Small intestine (tissue), 7 donors: ENCODE data around the gene CD164L2. TPM values are rescaled to one million over a fixed set of nuclear protein-coding genes. Genes with fewer than 3 reads are reported as not detected.

ENCODE experiments used
- DNase-seq, 2 donors: peaks; one replicate each; pipeline versions ENCODE4 v3.0.0 to v3.0.0-alpha.2; 2013
- FAIRE-seq: peaks from 2 replicates; lab custom pipeline; 2012; peaks lifted over from hg19 to GRCh38; lab: Jason Lieb, UNC
- H3K27ac ChIP-seq, 3 donors: one replicate each; pipeline ENCODE4 v1.5.1; 2013; ENCODE audit warnings: low read length in 2 of 3, mild to moderate bottlenecking in 2 of 3, control low read depth in 1 of 3, inconsistent platforms in 1 of 3, low read depth in 1 of 3, moderate library complexity in 1 of 3
- H3K27me3 ChIP-seq, 3 donors: one replicate each; pipeline ENCODE4 v1.6.1; 2013; ENCODE audit warnings: low read length in 3 of 3, inconsistent platforms in 1 of 3; ENCODE audit not compliant: control insufficient read depth in 3 of 3, insufficient read depth in 3 of 3
- H3K36me3 ChIP-seq, 3 donors: one replicate each; pipeline ENCODE4 v1.6.1; 2013; ENCODE audit warnings: low read length in 3 of 3, inconsistent platforms in 1 of 3, low read depth in 1 of 3, mild to moderate bottlenecking in 1 of 3, moderate library complexity in 1 of 3; ENCODE audit not compliant: control insufficient read depth in 3 of 3, insufficient read depth in 2 of 3
- H3K4me1 ChIP-seq, 3 donors: one replicate each; pipeline ENCODE4 v1.6.1; 2013; ENCODE audit warnings: low read length in 2 of 3, inconsistent platforms in 1 of 3, low read depth in 1 of 3, mild to moderate bottlenecking in 1 of 3, moderate library complexity in 1 of 3; ENCODE audit not compliant: control insufficient read depth in 3 of 3, insufficient read depth in 2 of 3
- H3K4me3 ChIP-seq, 3 donors: one replicate each; pipeline ENCODE4 v1.5.1; 2013; ENCODE audit warnings: low read length in 3 of 3, control low read depth in 1 of 3, inconsistent platforms in 1 of 3, low read depth in 1 of 3, mild to moderate bottlenecking in 1 of 3, moderate library complexity in 1 of 3
- H3K9me3 ChIP-seq, 2 donors: one replicate each; pipeline ENCODE4 v1.6.1; 2013; ENCODE audit warnings: low read depth in 1 of 2, low read length in 1 of 2; ENCODE audit not compliant: control insufficient read depth in 2 of 2, insufficient read depth in 1 of 2
- WGBS, 3 donors: extraction: QIAGEN DNeasy Blood & Tissue Kit; methylation state at CpG; one replicate each; pipeline ENCODE4 v1.1.7; 2013; 5-methylcytosine and 5-hydroxymethylcytosine counted together
- polyA plus RNA-seq, 4 donors: library from polyadenylated mRNA; stranded (reverse) in 3 of 4; unstranded in 1 of 4; fragments of 200-250 nt in 3 of 4; fragments of 120-200 nt in 1 of 4; gene quantifications; one replicate each; pipeline versions ENCODE4 v1.2.1 to v1.2.3, GENCODE V29; 2013
- donor health status: healthy with polysubstance abuse.
- donor health status: control.
- donor health status: control.
- donor health status: Bipolar disorder and iron deficiency.
- donor health status: healthy.

Gene CD164L2
- polyA plus RNA-seq, 4 donors: 0.03 to 0.04 TPM; not detected in 2

GRCh38 chr1:27379564-27380122 lies 3.5 kb downstream of the CD164L2 start:
- no peak overlapping the region for H3K4me3 ChIP-seq
- no peak overlapping the region for H3K27ac ChIP-seq
- 75 to 80% (median 77%) methylated on average over 11 of the region's 11 CpGs for WGBS, 3 donors
- no peaks in the 10 kb centered on the region for H3K36me3 ChIP-seq
- no peaks in the 10 kb centered on the region for H3K9me3 ChIP-seq
- DNase-seq (no peak), FAIRE-seq (no peak)
- H3K4me1 ChIP-seq: peaks cover 0 to 4% (median 0%) of the 10 kb centered on the region in 3 donors
- peaks cover 0 to 16% (median 2%) of the 10 kb centered on the region in 3 donors for H3K27me3 ChIP-seq

- WGBS, 3 donors: 81 to 92% (median 89%) methylated on average over 12 of the region's 12 CpGs
- Histone ChIP-seq H3K4me1 (peaks cover 0 to 3% (median 0%) of the 10 kb centered on the region in 3 donors), H3K9me3 (no peaks in the 10 kb centered on the region), H3K27me3 (peaks cover 0 to 16% (median 2%) of the 10 kb centered on the region in 3 donors), H3K27ac (no peak overlapping the region), H3K36me3 (no peaks in the 10 kb centered on the region), H3K4me3 (no peak overlapping the region)
- FAIRE-seq (no peak), DNase-seq (no peak)
Observed at GRCh38 chr1:27377760-27378495, 5.2 kb downstream of the CD164L2 start.

- Histone ChIP-seq H3K27me3 (no peaks in the 10 kb centered on the region), H3K4me3 (no peak within 1 kb of the TSS), H3K36me3 (no peaks in the 10 kb centered on the region), H3K9me3 (no peaks in the 10 kb centered on the region), H3K27ac (peak within 1 kb of the TSS in 1 of 3 donors; percentile 8), H3K4me1 (no peaks in the 10 kb centered on the region)
- 63 to 77% (median 66%) methylated on average over 4 of the region's 4 CpGs for WGBS, 3 donors
- DNase-seq (no peak), FAIRE-seq (no peak)
Observed at GRCh38 chr1:27374362-27375086, 8.6 kb downstream of the CD164L2 start, which contains the start of gene FCN3. TSS of gene FCN3 (minus strand) at chr1:27374824. CDS start at chr1:27374818, 6 bp downstream.

GRCh38 chr1:27372808-27373690 lies 10.1 kb downstream of the CD164L2 start:
- Histone ChIP-seq H3K4me3 (no peak overlapping the region), H3K27me3 (no peaks in the 10 kb centered on the region), H3K4me1 (no peaks in the 10 kb centered on the region), H3K9me3 (no peaks in the 10 kb centered on the region), H3K27ac (no peak overlapping the region), H3K36me3 (no peaks in the 10 kb centered on the region)
- 76 to 85% (median 80%) methylated on average over 11 of the region's 11 CpGs for WGBS, 3 donors
- FAIRE-seq (no peak), DNase-seq (no peak)

- WGBS, 3 donors: 61 to 81% (median 65%) methylated on average over 19 of the region's 19 CpGs
- Histone ChIP-seq H3K4me1 (peaks cover 0 to under 1% (median 0%) of the 10 kb centered on the region in 3 donors), H3K36me3 (no peaks in the 10 kb centered on the region), H3K9me3 (no peaks in the 10 kb centered on the region), H3K4me3 (no peak overlapping the region), H3K27ac (no peak overlapping the region), H3K27me3 (no peaks in the 10 kb centered on the region)
- no peak for FAIRE-seq
- no peak for DNase-seq
Observed at GRCh38 chr1:27372022-27372807, 10.9 kb downstream of the CD164L2 start.

- no peaks in the 10 kb centered on the region for H3K27me3 ChIP-seq
- H3K4me1 ChIP-seq: peaks cover 0 to 18% (median 4%) of the 10 kb centered on the region in 3 donors
- DNase-seq (no peak), FAIRE-seq (no peak)
- H3K9me3 ChIP-seq: no peaks in the 10 kb centered on the region
- no peak overlapping the region for H3K4me3 ChIP-seq
- H3K27ac ChIP-seq: no peak overlapping the region
- WGBS, 3 donors: 57 to 68% (median 58%) methylated on average over 13 of the region's 13 CpGs
- H3K36me3 ChIP-seq: no peaks in the 10 kb centered on the region
Observed at GRCh38 chr1:27368869-27369582, 14.1 kb downstream of the CD164L2 start.

GRCh38 chr1:27367160-27367650 lies 15.9 kb downstream of the CD164L2 start:
- H3K27me3 ChIP-seq: no peaks in the 10 kb centered on the region
- peaks cover 0 to 18% (median 4%) of the 10 kb centered on the region in 3 donors for H3K4me1 ChIP-seq
- DNase-seq (no peak), FAIRE-seq (no peak)
- peak overlapping the region in 1 of 3 donors; percentile 43 for H3K4me3 ChIP-seq
- peak overlapping the region; percentile 22 to 89 (median 59) for H3K27ac ChIP-seq
- H3K36me3 ChIP-seq: peaks cover 0 to 14% (median 0%) of the 10 kb centered on the region in 3 donors
- 40 to 54% (median 46%) methylated on average over 8 of the region's 8 CpGs for WGBS, 3 donors
- H3K9me3 ChIP-seq: no peaks in the 10 kb centered on the region
